H1 (cell line): ENCODE results near the gene MRPL28. TPM values are rescaled to one million over a fixed set of nuclear protein-coding genes. Genes with fewer than 3 reads are reported as not detected.

Source experiments
- CTCF ChIA-PET: fragments of 300-600 bp; sonication (Branson Sonifier 250); formaldehyde crosslinking; loops from one replicate; lab custom pipeline; 2021; ENCODE audit not compliant: partially characterized antibody; lab: Charles Lee
- POLR2A ChIA-PET: fragments of 300-600 bp; sonication (Branson Sonifier 250); formaldehyde crosslinking; loops from one replicate; lab custom pipeline; 2021; ENCODE audit warnings: inconsistent platforms; ENCODE audit not compliant: partially characterized antibody; lab: Charles Lee
- DNase-seq, 2 experiments: peaks; one replicate each; pipeline versions ENCODE4 v3.0.0 to v3.0.0-alpha.2; 2010 to 2022; ENCODE audit warnings: low spot score in 2 of 2, low read depth in 1 of 2, mixed read lengths in 1 of 2
- FAIRE-seq: peaks from 2 replicates; lab custom pipeline; 2011; peaks lifted over from hg19 to GRCh38; lab: Jason Lieb, UNC
- H2AFZ ChIP-seq: 2 replicates; pipeline ENCODE4 v1.8.1; 2012; ENCODE audit warnings: low read length, inconsistent platforms
- H2AK5ac ChIP-seq: 2 replicates; pipeline ENCODE4 v1.6.1; 2013; ENCODE audit warnings: low read depth, low read length
- H2BK120ac ChIP-seq: replicated peaks from 2 replicates; pipeline ENCODE3; 2013; ENCODE audit warnings: low read depth, low read length, inconsistent platforms
- H2BK12ac ChIP-seq: 2 replicates; pipeline ENCODE4 v1.6.1; 2013; ENCODE audit warnings: low read depth, low read length
- H2BK15ac ChIP-seq: 2 replicates; pipeline ENCODE4 v1.6.1; 2013; ENCODE audit warnings: low read length
- H2BK20ac ChIP-seq: 2 replicates; pipeline ENCODE4 v1.6.1; 2013; ENCODE audit warnings: low read length
- H2BK5ac ChIP-seq: 2 replicates; pipeline ENCODE4 v1.6.1; 2013; ENCODE audit warnings: low read depth, low read length
- H3K14ac ChIP-seq: 2 replicates; pipeline ENCODE4 v1.6.1; 2013; ENCODE audit warnings: inconsistent platforms; ENCODE audit not compliant: insufficient read length
- H3K18ac ChIP-seq: 2 replicates; pipeline ENCODE4 v1.6.1; 2013; ENCODE audit warnings: low read length; ENCODE audit errors: extremely low read depth
- H3K23ac ChIP-seq: 2 replicates; pipeline ENCODE4 v1.6.1; 2013; ENCODE audit warnings: inconsistent platforms; ENCODE audit not compliant: insufficient read length
- H3K23me2 ChIP-seq: 2 replicates; pipeline ENCODE4 v1.6.1; 2013; ENCODE audit warnings: low read depth, low read length
- H3K27ac ChIP-seq: 2 replicates; pipeline ENCODE4 v1.6.1; 2011; ENCODE audit warnings: low read depth, low read length, inconsistent platforms
- H3K27me3 ChIP-seq, 4 experiments: replicated peaks in 1 of 4; 1 replicate in 1 of 4; 2 replicates in 3 of 4; pipeline versions ENCODE4 v1.6.1 to v1.8.1; 2011 to 2013; ENCODE audit warnings: low read length in 3 of 4, mild to moderate bottlenecking in 3 of 4, inconsistent platforms in 2 of 4, mixed read lengths in 2 of 4, moderate library complexity in 1 of 4; ENCODE audit not compliant: control insufficient read depth in 3 of 4, insufficient read depth in 3 of 4; ENCODE audit errors: extremely low read depth in 1 of 4
- H3K36me3 ChIP-seq, 4 experiments: 2 replicates each; pipeline versions ENCODE4 v1.6.1 to v1.8.1; 2011 to 2013; ENCODE audit warnings: mild to moderate bottlenecking in 4 of 4, low read length in 3 of 4, moderate library complexity in 2 of 4, control low read depth in 1 of 4, inconsistent platforms in 1 of 4; ENCODE audit not compliant: insufficient read depth in 4 of 4, control insufficient read depth in 2 of 4
- H3K4ac ChIP-seq: replicated peaks from 2 replicates; pipeline ENCODE3; 2013; ENCODE audit warnings: low read length, low read depth, mixed read lengths, inconsistent platforms; ENCODE audit not compliant: insufficient read length
- H3K4me1 ChIP-seq, 4 experiments: replicated peaks in 1 of 4; 1 replicate in 1 of 4; 2 replicates in 3 of 4; pipeline versions ENCODE4 v1.6.1 to v1.8.1; 2011 to 2013; ENCODE audit warnings: low read length in 3 of 4, inconsistent platforms in 2 of 4, mixed read lengths in 1 of 4; ENCODE audit not compliant: insufficient read depth in 4 of 4, control insufficient read depth in 3 of 4
- H3K4me2 ChIP-seq, 2 experiments: 2 replicates each; pipeline versions ENCODE4 v1.6.1 to v1.8.1; 2011 to 2013; ENCODE audit warnings: low read depth in 2 of 2, low read length in 2 of 2, control low read depth in 1 of 2, inconsistent platforms in 1 of 2, mild to moderate bottlenecking in 1 of 2; ENCODE audit not compliant: insufficient read depth in 1 of 2
- H3K4me3 ChIP-seq, 4 experiments: fragments of 200-600, 300-600 bp in 1 of 4; sonication (generic), shearing (Covaris generic), sonication (Bioruptor Twin) in 1 of 4; 2 replicates each; pipeline versions ENCODE4 v1.5.1 to v1.8.1; 2011 to 2016; ENCODE audit warnings: low read length in 4 of 4, low read depth in 3 of 4, control low read depth in 2 of 4, inconsistent platforms in 2 of 4, mild to moderate bottlenecking in 2 of 4, mixed read lengths in 1 of 4, moderate library complexity in 1 of 4; ENCODE audit not compliant: insufficient read depth in 2 of 4; ENCODE audit errors: extremely low read depth in 1 of 4
- H3K56ac ChIP-seq: replicated peaks from 2 replicates; pipeline ENCODE3; 2013; ENCODE audit warnings: low read depth, mild to moderate bottlenecking, mixed read lengths, low read length, inconsistent platforms; ENCODE audit not compliant: insufficient read length
- H3K79me1 ChIP-seq: 2 replicates; pipeline ENCODE4 v1.6.1; 2013; ENCODE audit warnings: low read depth, low read length, control low read depth
- H3K79me2 ChIP-seq, 2 experiments: 2 replicates each; pipeline versions ENCODE4 v1.6.1 to v1.8.1; 2012 to 2013; ENCODE audit warnings: low read length in 2 of 2, mild to moderate bottlenecking in 2 of 2, inconsistent platforms in 1 of 2; ENCODE audit not compliant: insufficient read depth in 2 of 2, control insufficient read depth in 1 of 2
- H3K9ac ChIP-seq, 4 experiments: replicated peaks in 1 of 4; 1 replicate in 1 of 4; 2 replicates in 3 of 4; pipeline versions ENCODE4 v1.6.1 to v1.8.1; 2011 to 2013; ENCODE audit warnings: low read depth in 3 of 4, low read length in 3 of 4, control low read depth in 2 of 4, mild to moderate bottlenecking in 2 of 4, moderate library complexity in 2 of 4, inconsistent platforms in 1 of 4; ENCODE audit errors: extremely low read depth in 1 of 4
- H3K9me3 ChIP-seq, 2 experiments: 2 replicates each; pipeline versions ENCODE4 v1.6.1 to v1.8.1; 2012 to 2013; ENCODE audit warnings: mild to moderate bottlenecking in 2 of 2, moderate library complexity in 2 of 2, control low read depth in 1 of 2, inconsistent platforms in 1 of 2, low read depth in 1 of 2, low read length in 1 of 2, mixed read lengths in 1 of 2; ENCODE audit not compliant: insufficient read depth in 2 of 2
- H4K20me1 ChIP-seq, 2 experiments: replicated peaks in 1 of 2; 2 replicates each; pipeline versions ENCODE3 to v1.8.1; 2011 to 2013; ENCODE audit warnings: inconsistent platforms in 2 of 2, low read length in 2 of 2, mild to moderate bottlenecking in 1 of 2; ENCODE audit not compliant: insufficient read depth in 2 of 2, control insufficient read depth in 1 of 2
- H4K5ac ChIP-seq: 2 replicates; pipeline ENCODE4 v1.6.1; 2013; ENCODE audit warnings: low read length, low read depth, mixed read lengths, inconsistent platforms; ENCODE audit not compliant: insufficient read length
- H4K8ac ChIP-seq: 2 replicates; pipeline ENCODE4 v1.8.0; 2013; ENCODE audit warnings: mild to moderate bottlenecking, moderate library complexity, low read length, inconsistent platforms; ENCODE audit not compliant: insufficient read depth; ENCODE audit errors: extremely low read depth
- H4K91ac ChIP-seq: replicated peaks from 2 replicates; pipeline ENCODE3; 2013; ENCODE audit warnings: low read length, mixed read lengths, inconsistent platforms; ENCODE audit not compliant: insufficient read length
- CHD1 ChIP-seq: IDR thresholded peaks from 2 replicates; pipeline ENCODE4 v1.6.1; 2012; ENCODE audit warnings: low read depth, low read length, improper control_type of control experiment
- CTCF ChIP-seq, 3 experiments: IDR thresholded peaks; 1 replicate in 2 of 3; 2 replicates in 1 of 3; pipeline versions ENCODE4 v1.5.1 to v1.6.1; 2011; ENCODE audit warnings: low read length in 3 of 3, mild to moderate bottlenecking in 3 of 3, inconsistent platforms in 2 of 3, low read depth in 1 of 3, moderate library complexity in 1 of 3; ENCODE audit not compliant: insufficient read depth in 1 of 3; ENCODE audit errors: control extremely low read depth in 1 of 3
- POU5F1 ChIP-seq: IDR thresholded peaks from 2 replicates; pipeline ENCODE4 v1.6.1; 2011; ENCODE audit warnings: low read depth, mild to moderate bottlenecking, low read length, moderate library complexity
- RXRA ChIP-seq: IDR thresholded peaks from 2 replicates; pipeline ENCODE4 v1.6.1; 2011; ENCODE audit warnings: low read depth, mild to moderate bottlenecking, low read length, moderate library complexity; ENCODE audit not compliant: insufficient read depth
- WGBS, 2 experiments: shearing (Covaris generic) in 1 of 2; methylation state at CpG; one replicate each; pipeline versions ENCODE4 v1.1.6 to v1.1.7; 2013 to 2015; ENCODE audit warnings: low lambda C conversion rate in 2 of 2, mixed read lengths in 2 of 2, inconsistent platforms in 1 of 2, low coverage in 1 of 2, missing lambda C conversion rate in 1 of 2; ENCODE audit not compliant: insufficient replicate concordance in 2 of 2, insufficient coverage in 1 of 2, insufficient read length in 1 of 2; ENCODE audit errors: extremely low coverage in 1 of 2, missing lambda C conversion rate in 1 of 2; 5-methylcytosine and 5-hydroxymethylcytosine counted together
- polyA plus RNA-seq, 7 experiments: library from polyadenylated mRNA; depleted of rRNA in 3 of 7; stranded (reverse) in 5 of 7; unstranded in 2 of 7; fragments of >200 nt in 5 of 7; fragments of 200-250 nt in 2 of 7; gene quantifications; 1 replicate in 5 of 7; 2 replicates in 1 of 7; 4 replicates in 1 of 7; pipeline versions ENCODE4 v1.2.1 to v1.2.3, GENCODE V29; 2011 to 2013; ENCODE audit warnings: missing spikeins in 2 of 7, mixed read lengths in 2 of 7
- total RNA-seq: library from RNA; stranded (reverse); fragmentation: NEBNext Ultra II Directional; extraction: Animal tissue kit (Norgen Biotek cat#: 25700); gene quantifications from 2 replicates; pipeline ENCODE4 v1.2.1, GENCODE V29; 2021

Gene MRPL28
- total and polyA plus RNA-seq, 2 of the 8 experiments (the other 6 are each of a cell fraction or from before 2014, with no cell fraction given) = 88.9 to 188 TPM

GRCh38 chr16:325375-326145 is 44.8 kb downstream of the MRPL28 start:
- no peak overlapping the region for H3K4me3 ChIP-seq
- no peaks in the 10 kb centered on the region; the same call in 1 of the 2 replicates for H3K23me2 ChIP-seq
- H3K9me3 ChIP-seq = no peaks in the 10 kb centered on the region
- H2BK15ac ChIP-seq = no peak overlapping the region
- H4K5ac ChIP-seq = no peak overlapping the region
- no peak overlapping the region for H2AFZ ChIP-seq
- H3K79me2 ChIP-seq = peaks cover 2 to 73% of the 10 kb centered on the region in 2 experiments; a peak in 3 of 4 replicates
- no peak overlapping the region for H2BK20ac ChIP-seq
- H2BK12ac ChIP-seq = no peak overlapping the region
- WGBS, 2 experiments = 91% methylated on average over 28 of the region's 28 CpGs; no CpG with 5 or more reads in 1 of the 2 experiments
- H3K23ac ChIP-seq = no peak overlapping the region
- H3K4ac ChIP-seq = no peak overlapping the region
- ChIA-PET CTCF (interaction anchor here (0.6 to 1.9 kb wide), 6 partner anchors 12 to 231 kb away, joined by 3 to 7 read pairs (median 5); no protein-coding TSS in a partner anchor), POLR2A (interaction anchor here (1.8 kb wide), 1 partner anchor 26 kb away, joined by 6 read pairs; no protein-coding TSS in a partner anchor)
- no peak overlapping the region for H3K27ac ChIP-seq
- H3K56ac ChIP-seq = no peak overlapping the region
- no peak overlapping the region for H4K8ac ChIP-seq
- no peak overlapping the region for H2BK120ac ChIP-seq
- H3K9ac ChIP-seq = no peak overlapping the region
- H4K20me1 ChIP-seq = peaks cover 19 to 48% of the 10 kb centered on the region in 2 experiments
- H3K4me2 ChIP-seq = no peak overlapping the region
- H3K18ac ChIP-seq = no peak overlapping the region
- no peak overlapping the region for H2AK5ac ChIP-seq
- H3K27me3 ChIP-seq = no peaks in the 10 kb centered on the region
- FAIRE-seq (no peak), DNase-seq (no peak)
- H2BK5ac ChIP-seq = no peak overlapping the region
- H3K79me1 ChIP-seq = peaks cover 22% of the 10 kb centered on the region
- no peaks in the 10 kb centered on the region for H3K36me3 ChIP-seq
- no peak overlapping the region for H4K91ac ChIP-seq
- H3K14ac ChIP-seq = no peak overlapping the region
- peaks cover 0 to 11% (median 6%) of the 10 kb centered on the region in 4 experiments; a peak in 6 of 7 replicates for H3K4me1 ChIP-seq
- TF ChIP-seq RXRA (no peak), CTCF (IDR thresholded peaks at IDR 0.05; ENCODE audit: control extremely low read depth in 1 of 3, insufficient read depth in 1 of 3, low read depth in 1 of 3, low read length in 3 of 3) (no peak), CHD1 (no peak), POU5F1 (no peak)
